Heart right ventricle (tissue), 16 donors: ENCODE data around the gene GSX2. TPM values are rescaled to one million over a fixed set of nuclear protein-coding genes. Genes with fewer than 3 reads are reported as not detected.

Experiments used
- ATAC-seq, 8 donors: fragments of 200-7000 bp; cut with Tn5 transposase; one replicate each; pipeline ENCODE4 v1.9.1; 2020; ENCODE audit warnings: mild to moderate bottlenecking in 8 of 8, moderate library complexity in 8 of 8, moderate number of reproducible peaks in 1 of 8
- DNase-seq, 2 donors: peaks; one replicate each; pipeline ENCODE4 v3.0.0-alpha.2; 2020
- H3K27ac ChIP-seq, 10 donors: fragments of 200-600 bp; sonication (generic) in 2 of 10; one replicate each; pipeline versions ENCODE4 v1.5.0 to v1.8.0; 2020 to 2022; ENCODE audit warnings: mild to moderate bottlenecking in 3 of 10
- H3K27me3 ChIP-seq, 7 donors: fragments of 200-600 bp; one replicate each; pipeline ENCODE4 v1.8.0; 2021 to 2022; ENCODE audit warnings: mild to moderate bottlenecking in 2 of 7
- H3K36me3 ChIP-seq, 9 donors: fragments of 200-600 bp; sonication (generic) in 1 of 9; one replicate each; pipeline versions ENCODE4 v1.5.0 to v1.8.0; 2020 to 2022; ENCODE audit warnings: mild to moderate bottlenecking in 2 of 9
- H3K4me1 ChIP-seq, 9 donors: fragments of 200-600 bp; sonication (generic) in 1 of 9; one replicate each; pipeline versions ENCODE4 v1.5.0 to v1.8.0; 2020 to 2022; ENCODE audit warnings: mild to moderate bottlenecking in 4 of 9
- H3K4me3 ChIP-seq, 10 donors: fragments of 200-600 bp; sonication (generic) in 2 of 10; one replicate each; pipeline versions ENCODE4 v1.5.0 to v1.8.0; 2020 to 2022; ENCODE audit warnings: mild to moderate bottlenecking in 7 of 10, moderate library complexity in 2 of 10
- H3K9me3 ChIP-seq, 11 donors: fragments of 200-600 bp in 10 of 11; sonication (generic) in 2 of 11; one replicate each; pipeline versions ENCODE4 v1.5.0 to v1.8.0; 2013 to 2022; ENCODE audit warnings: mild to moderate bottlenecking in 2 of 11, control low read depth in 1 of 11, moderate library complexity in 1 of 11
- CTCF ChIP-seq, 9 donors: fragments of 200-600 bp; sonication (generic) in 2 of 9; IDR thresholded peaks; one replicate each; pipeline versions ENCODE4 v1.5.0 to v1.8.0; 2021 to 2022; ENCODE audit warnings: antibody characterized with exemption in 9 of 9, mild to moderate bottlenecking in 5 of 9, moderate library complexity in 1 of 9
- whole genome bisulfite sequencing, 2 donors: extraction: QIAGEN DNeasy Blood & Tissue Kit; methylation state at CpG; one replicate each; pipeline ENCODE4 v1.1.7; 2013; ENCODE audit warnings: inconsistent platforms in 1 of 2; 5-methylcytosine and 5-hydroxymethylcytosine counted together
- intact Hi-C, 10 donors: fragments of 100-400 bp; cut with DNase I; formaldehyde crosslinking; loops; one replicate each; pipeline versions ENCODE4 v1.11.1 to v1.14.2; 2022
- polyA plus RNA-seq, 2 donors: library from polyadenylated mRNA; stranded (reverse); fragments of 200-250 nt; gene quantifications; one replicate each; pipeline ENCODE4 v1.2.3, GENCODE V29; 2013
- total RNA-seq, 10 donors: library from RNA; stranded (reverse); fragmentation: NEBNext Ultra II Directional in 3 of 10; extraction: Animal tissue kit (Norgen Biotek cat#: 25700) in 3 of 10; gene quantifications; one replicate each; pipeline versions ENCODE4 v1.2.1 to v1.2.4, GENCODE V29; 2021 to 2023
- donor health status: Arrhythmogenic right ventricular cardiomyopathy.
- donor health status: ischemic (EF 13 %, LVEDD 7.1; RV severe dilation, severe dysfunction).
- donor health status: healthy with polysubstance abuse.
- donor health status: DM: no; HTN: yes; CAD: no.
- donor health status: DM: no; HTN: no; CAD: no.
- donor health status: ischemic (EF 25% LVEDD 6.9; RV normal size, moderate dysfunction).
- donor health status: ischemic (EF 25% LVEDD 5.7; RV mildly dilated, moderate dysfunction).
- donor health status: healthy.
- donor health status: DM: yes; HTN: yes; CAD: no.
- donor health status: Ischemic cardiomyopathy.
- donor health status: ischemic (EF 35%, LVEDD 5.7; RV mildly dilated, moderate dysfunction).
- donor health status: nonischemic (EF 11% LVEDD 7.7; RV severe dilation, severe dysfunction).
- donor health status: DM: yes; HTN: yes; CAD: no.
- donor health status: PGD.
- donor health status: ischemic (EF 29% LVEDD 5.4; RV normal size, mild dysfunction).
- donor health status: nonischemic (EF 23%, LVEDD 6.1; RV moderate dilation, normal function).

Gene GSX2
- total and polyA plus RNA-seq, 12 donors, result not detected

DNA sequence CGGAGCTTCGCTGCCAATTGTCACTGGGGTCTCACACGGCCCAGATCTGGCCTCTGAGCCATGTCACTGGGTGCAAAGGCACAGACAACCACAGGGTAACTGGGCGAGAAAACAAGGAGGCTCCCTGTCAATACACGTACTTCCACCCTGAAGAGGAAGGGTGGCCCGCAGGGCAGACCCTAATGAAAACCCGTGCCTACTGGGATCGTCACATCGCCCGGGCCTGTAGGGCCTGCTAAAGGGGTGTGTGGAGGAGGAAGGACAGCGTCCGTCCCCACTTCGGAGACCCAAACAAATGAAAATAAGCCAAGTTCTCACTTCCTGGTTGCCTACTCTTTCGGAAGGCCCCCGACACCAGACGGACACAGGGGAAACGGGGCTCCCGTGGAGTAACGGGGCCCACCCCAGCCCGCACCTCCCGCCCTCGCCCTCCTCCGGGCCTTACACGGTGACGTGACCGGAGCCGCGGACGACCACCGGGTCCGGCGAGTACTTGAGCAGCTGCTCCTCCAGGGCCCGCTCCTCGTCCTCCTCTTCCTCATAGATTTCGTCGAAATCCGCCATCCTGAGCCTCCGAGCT lies 36.1 kb upstream of the GSX2 start:
- peak; percentile 14 to 59 (median 36) for ATAC-seq
- intact Hi-C loops, result loop anchor here in 2 of 10 donors (5.0 to 10.0 kb wide), 2 partner anchors 151 to 153 kb away; no protein-coding TSS in a partner anchor
- WGBS, 2 donors, result 0 to 1% methylated on average over 38 of the region's 38 CpGs
- Histone ChIP-seq H3K36me3 (no peaks in the 10 kb centered on the region), H3K9me3 (peaks cover 0 to 6% (median 0%) of the 10 kb centered on the region in 11 donors), H3K27ac (peak overlapping the region; percentile 76 to 99 (median 95)), H3K4me3 (peak overlapping the region; percentile 67 to 100 (median 94)), H3K4me1 (peaks cover 3 to 68% (median 66%) of the 10 kb centered on the region in 9 donors), H3K27me3 (no peaks in the 10 kb centered on the region)
- TF ChIP-seq CTCF (IDR thresholded peaks at IDR 0.05), result no peak
- DNase-seq, result peak in 1 of 2 donors; percentile 27

- DNase-seq, result peak; percentile 95 to 97
- Histone ChIP-seq H3K27me3 (no peaks in the 10 kb centered on the region), H3K27ac (peak within 1 kb of the TSS; percentile 76 to 99 (median 95)), H3K36me3 (no peaks in the 10 kb centered on the region), H3K9me3 (peaks cover 0 to 6% (median 0%) of the 10 kb centered on the region in 11 donors), H3K4me1 (peaks cover 3 to 64% (median 59%) of the 10 kb centered on the region in 9 donors), H3K4me3 (peak within 1 kb of the TSS; percentile 67 to 100 (median 94))
- TF ChIP-seq CTCF (IDR thresholded peaks at IDR 0.05), result no peak
- intact Hi-C loops, result loop anchor here in 2 of 10 donors (5.0 to 10.0 kb wide), 2 partner anchors 150 to 153 kb away; no protein-coding TSS in a partner anchor
- WGBS, 2 donors, result 0% methylated on average over 80 to 87 of the region's 87 CpGs
- ATAC-seq, result peak; percentile 87 to 95 (median 92)
Observed at GRCh38 chr4:54064317-54065111, 35.4 kb upstream of the GSX2 start, which contains the start of gene CHIC2. CHIC2 (minus strand) TSS chr4:54064605; CDS start chr4:54064300, 305 bp downstream.

DNA sequence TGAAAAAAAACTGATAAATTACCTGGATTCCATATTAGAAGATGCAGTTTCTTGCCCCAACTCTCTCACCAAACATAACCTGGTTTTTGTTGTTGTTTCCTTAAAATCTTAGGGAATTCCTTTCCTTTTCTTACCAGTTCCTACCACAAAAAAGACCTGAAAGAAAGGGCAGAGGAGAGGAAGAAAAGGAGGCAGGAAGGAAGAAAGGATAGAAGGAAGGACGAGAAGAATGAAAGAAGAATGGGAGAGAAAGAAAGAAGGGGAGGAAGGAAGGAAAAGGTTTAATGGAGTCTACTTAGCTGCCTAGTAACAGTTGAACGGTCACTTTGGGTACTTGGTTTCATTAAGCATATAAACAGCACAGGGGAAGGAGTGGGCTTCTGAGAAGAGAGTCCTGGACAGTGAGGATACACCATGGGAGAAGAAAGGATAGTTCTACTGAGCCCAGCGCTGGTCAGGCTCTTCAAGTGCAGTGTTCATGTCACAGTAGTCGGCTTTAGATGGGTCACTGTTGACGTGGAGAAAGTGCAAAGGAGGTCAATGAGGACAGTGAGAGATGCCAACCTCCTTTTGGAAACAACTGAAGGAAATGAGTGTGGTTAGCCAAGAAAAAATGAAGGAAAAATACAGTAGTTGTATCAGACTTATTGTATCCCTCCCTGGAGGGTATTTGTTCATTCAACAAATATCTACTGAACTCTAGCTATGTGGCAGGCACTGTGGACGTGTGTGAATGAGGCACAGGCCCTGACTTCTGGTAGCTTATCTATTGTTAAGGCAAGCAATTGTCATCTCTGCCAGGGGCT lies 34.5 kb upstream of the GSX2 start:
- Histone ChIP-seq H3K4me3 (peak overlapping the region in 7 of 10 donors; percentile 73 to 100 (median 97)), H3K4me1 (peaks cover 3 to 54% (median 50%) of the 10 kb centered on the region in 9 donors), H3K36me3 (no peaks in the 10 kb centered on the region), H3K9me3 (peaks cover 0 to 6% (median 0%) of the 10 kb centered on the region in 11 donors), H3K27me3 (no peaks in the 10 kb centered on the region), H3K27ac (peak overlapping the region; percentile 76 to 99 (median 95))
- TF ChIP-seq CTCF (IDR thresholded peaks at IDR 0.05), result no peak
- ATAC-seq, result no peak
- WGBS, 2 donors, result 40 to 48% methylated on average over 6 of the region's 6 CpGs
- no peak for DNase-seq
- intact Hi-C loops, result loop anchor here in 1 of 10 donors (10.0 kb wide), 1 partner anchor 149 kb away; no protein-coding TSS in a partner anchor

DNA sequence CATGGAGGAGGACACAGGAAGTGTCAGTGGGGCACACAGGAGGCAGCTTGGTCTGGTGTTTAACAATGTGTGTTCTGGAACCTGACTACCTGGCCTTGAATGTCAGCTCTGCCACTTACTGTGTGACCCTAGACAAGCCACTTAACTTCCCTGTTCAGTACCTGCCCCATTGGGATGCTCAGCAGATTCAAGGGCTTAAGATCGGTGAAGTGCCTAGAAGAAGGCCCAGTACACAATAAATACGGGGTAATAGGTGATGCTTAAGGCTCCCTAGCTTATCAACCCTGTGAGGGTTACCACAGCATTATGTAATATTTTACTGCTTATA lies 33.9 kb upstream of the GSX2 start:
- no peak for TF ChIP-seq CTCF (IDR thresholded peaks at IDR 0.05)
- no peaks in the 10 kb centered on the region for H3K27me3 ChIP-seq
- peak overlapping the region; percentile 68 to 99 (median 95) for H3K27ac ChIP-seq
- no peak for ATAC-seq
- peaks cover 3 to 48% (median 44%) of the 10 kb centered on the region in 9 donors for H3K4me1 ChIP-seq
- no peaks in the 10 kb centered on the region for H3K36me3 ChIP-seq
- no peak overlapping the region for H3K4me3 ChIP-seq
- intact Hi-C loops, result loop anchor here in 1 of 10 donors (10.0 kb wide), 1 partner anchor 149 kb away; no protein-coding TSS in a partner anchor
- WGBS, 2 donors, result 90 to 93% methylated on average over 2 of the region's 2 CpGs
- peaks cover 0 to 6% (median 0%) of the 10 kb centered on the region in 11 donors for H3K9me3 ChIP-seq
- DNase-seq, result no peak
